Body of pancreas (tissue), 4 donors: ENCODE results near the gene GMPR2. TPM values are rescaled to one million over a fixed set of nuclear protein-coding genes. Genes with fewer than 3 reads are reported as not detected.

Source experiments
- ATAC-seq: fragments of 150-250 bp; one replicate; pipeline ENCODE4 v1.9.1; 2016
- DNase-seq, 4 donors: peaks; one replicate each; pipeline ENCODE4 v3.0.0-alpha.2; 2019
- H3K27ac ChIP-seq, 4 donors: fragments of 200-600 bp; sonication (generic); 1 replicate in 3 of 4; 2 replicates in 1 of 4; pipeline versions ENCODE4 v1.5.1 to v1.6.1; 2016 to 2019; ENCODE audit warnings: mild to moderate bottlenecking in 1 of 4, mixed read lengths in 1 of 4, moderate library complexity in 1 of 4
- H3K27me3 ChIP-seq, 2 donors: fragments of 200-600 bp; sonication (generic); one replicate each; pipeline ENCODE4 v1.6.0; 2016; ENCODE audit warnings: mild to moderate bottlenecking in 1 of 2
- H3K36me3 ChIP-seq, 2 donors: fragments of 200-600 bp; sonication (generic); replicated peaks in 1 of 2; 2 replicates each; pipeline ENCODE4 v1.5.1; 2016; ENCODE audit warnings: low read depth in 2 of 2; ENCODE audit not compliant: insufficient read depth in 1 of 2
- H3K4me1 ChIP-seq: fragments of 200-600 bp; sonication (generic); one replicate; pipeline ENCODE4 v1.6.0; 2016
- H3K4me3 ChIP-seq, 2 donors: fragments of 200-600 bp; sonication (generic); 1 replicate in 1 of 2; 2 replicates in 1 of 2; pipeline ENCODE4 v1.5.1; 2016 to 2019
- H3K9me3 ChIP-seq, 3 donors: fragments of 200-600 bp; sonication (generic); 1 replicate in 2 of 3; 2 replicates in 1 of 3; pipeline ENCODE4 v1.5.1; 2016
- CTCF ChIP-seq, 7 experiments: fragments of 450-650 bp in 4 of 7; fragments of 200-600 bp in 3 of 7; sonication (generic) in 3 of 7; IDR thresholded peaks; one replicate each; pipeline ENCODE4 v1.5.1; 2016 to 2019; ENCODE audit warnings: antibody characterized with exemption in 7 of 7
- POLR2A ChIP-seq, 3 donors: fragments of 450-650 bp; IDR thresholded peaks; one replicate each; pipeline ENCODE4 v1.6.1; 2016; ENCODE audit warnings: antibody characterized with exemption in 3 of 3, mild to moderate bottlenecking in 2 of 3
- WGBS, 2 donors: methylation state at CpG; one replicate each; pipeline ENCODE4 v1.1.5; 2017; 5-methylcytosine and 5-hydroxymethylcytosine counted together
- intact Hi-C: fragments of 100-400 bp; cut with DNase I; formaldehyde crosslinking; loops from one replicate; pipeline ENCODE4 v1.15.1; 2023
- total RNA-seq, 2 donors: library from RNA; depleted of rRNA; stranded (reverse); fragments of >200 nt; gene quantifications; one replicate each; pipeline ENCODE4 v1.1.0, GENCODE V29; 2016

The GMPR2 gene
- total RNA-seq, 2 donors from 2014 or later: 30.9 to 41.9 TPM

- ATAC-seq: no peak
- DNase-seq: no peak
- Histone ChIP-seq H3K27ac (peak overlapping the region in 3 of 4 donors; percentile 15 to 87 (median 79)), H3K4me3 (no peak overlapping the region), H3K9me3 (no peaks in the 10 kb centered on the region), H3K4me1 (peaks cover 41% of the 10 kb centered on the region), H3K27me3 (no peaks in the 10 kb centered on the region), H3K36me3 (peaks cover 0 to 10% of the 10 kb centered on the region in 2 donors)
- no peak for TF ChIP-seq POLR2A (IDR thresholded peaks at IDR 0.05)
- TF ChIP-seq CTCF (IDR thresholded peaks at IDR 0.05): no peak
- 0% methylated on average over 3 of the region's 3 CpGs for WGBS, 2 donors
- intact Hi-C loops: no loop called here
Measured at GRCh38 chr14:24189059-24189375, 43.7 kb upstream of the GMPR2 start.

DNA sequence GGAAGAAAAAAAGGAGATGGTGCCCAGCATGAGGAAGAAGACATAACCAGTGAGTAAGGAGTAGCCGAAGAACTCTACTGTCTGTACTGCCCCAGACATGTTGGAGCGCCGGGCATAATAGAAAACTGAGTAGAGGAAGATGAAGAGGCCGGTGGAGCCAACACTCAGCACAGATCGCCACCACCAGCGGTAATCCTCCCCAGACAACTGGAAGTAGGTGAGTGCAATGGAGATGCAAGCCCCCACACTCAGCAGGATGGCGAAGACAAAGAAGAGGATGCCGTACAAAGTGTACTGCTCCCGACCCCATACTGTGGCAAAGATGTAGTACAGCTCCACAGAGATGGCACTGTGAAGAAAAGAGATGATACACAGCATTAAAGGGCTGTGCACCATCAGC, 43.3 kb upstream of the GMPR2 start:
- TF ChIP-seq CTCF (IDR thresholded peaks at IDR 0.05) (no peak), POLR2A (IDR thresholded peaks at IDR 0.05) (no peak)
- H3K9me3 ChIP-seq: no peaks in the 10 kb centered on the region
- peaks cover 45% of the 10 kb centered on the region for H3K4me1 ChIP-seq
- DNase-seq: no peak
- H3K36me3 ChIP-seq: peaks cover 0 to 6% of the 10 kb centered on the region in 2 donors
- no peak for ATAC-seq
- 84 to 90% methylated on average over 9 of the region's 9 CpGs for WGBS, 2 donors
- H3K27me3 ChIP-seq: no peaks in the 10 kb centered on the region
- intact Hi-C loops: no loop called here
- H3K4me3 ChIP-seq: no peak overlapping the region
- peak overlapping the region in 2 of 4 donors; percentile 15 to 87 for H3K27ac ChIP-seq

DNA sequence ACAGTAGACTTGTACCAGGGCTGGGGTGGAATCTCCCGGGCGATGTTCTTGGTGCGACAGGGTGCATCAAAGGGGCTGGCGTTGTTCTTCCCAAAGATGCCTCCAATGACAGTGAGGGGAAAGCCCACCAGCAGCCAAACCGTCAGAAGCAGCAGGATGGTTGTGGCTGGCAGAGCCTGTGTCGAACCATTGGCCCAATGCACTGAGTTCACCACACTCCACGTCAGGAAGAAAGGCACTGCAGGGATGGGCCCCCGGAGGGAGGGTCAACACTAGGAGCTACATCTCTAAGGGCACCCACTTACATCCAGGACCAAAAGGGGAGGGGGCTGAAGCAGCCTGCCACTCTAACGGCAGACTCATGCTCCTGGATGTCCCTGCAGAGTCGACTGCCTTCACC, 42.3 kb upstream of the GMPR2 start:
- Histone ChIP-seq H3K36me3 (peaks cover 0 to 3% of the 10 kb centered on the region in 2 donors), H3K27me3 (no peaks in the 10 kb centered on the region), H3K4me3 (no peak overlapping the region), H3K4me1 (peaks cover 50% of the 10 kb centered on the region), H3K9me3 (no peaks in the 10 kb centered on the region), H3K27ac (no peak overlapping the region)
- no peak for TF ChIP-seq POLR2A (IDR thresholded peaks at IDR 0.05)
- TF ChIP-seq CTCF (IDR thresholded peaks at IDR 0.05): no peak
- intact Hi-C loops: no loop called here
- 83 to 88% methylated on average over 7 to 10 of the region's 10 CpGs for WGBS, 2 donors
- ATAC-seq (no peak), DNase-seq (no peak)

DNA sequence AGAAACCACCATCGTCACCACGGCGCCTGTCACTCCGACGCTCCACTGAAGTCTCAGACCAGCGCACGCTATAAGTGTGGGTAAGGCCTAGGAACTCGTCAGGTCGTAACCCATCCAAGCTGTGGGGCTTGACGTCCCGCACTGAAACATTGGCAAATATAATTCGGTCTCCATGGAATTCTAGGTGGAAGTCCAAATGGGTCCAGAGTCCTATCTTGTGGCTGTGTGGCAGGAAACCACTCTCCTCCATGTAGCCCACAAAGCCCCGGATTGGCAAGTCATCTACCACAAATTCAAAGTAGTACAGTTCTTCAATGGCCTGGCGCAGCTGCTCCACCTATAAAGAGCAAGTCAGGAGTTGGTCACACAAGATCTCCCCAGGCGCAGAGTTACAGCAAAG, 39.8 kb upstream of the GMPR2 start:
- Histone ChIP-seq H3K4me3 (no peak overlapping the region), H3K4me1 (peaks cover 54% of the 10 kb centered on the region), H3K27ac (no peak overlapping the region), H3K9me3 (no peaks in the 10 kb centered on the region), H3K36me3 (peaks cover 0 to 3% of the 10 kb centered on the region in 2 donors), H3K27me3 (no peaks in the 10 kb centered on the region)
- intact Hi-C loops: no loop called here
- ATAC-seq (no peak), DNase-seq (no peak)
- no peak for TF ChIP-seq POLR2A (IDR thresholded peaks at IDR 0.05)
- TF ChIP-seq CTCF (IDR thresholded peaks at IDR 0.05): no peak
- 92 to 93% methylated on average over 4 to 15 of the region's 15 CpGs for WGBS, 2 donors

DNA sequence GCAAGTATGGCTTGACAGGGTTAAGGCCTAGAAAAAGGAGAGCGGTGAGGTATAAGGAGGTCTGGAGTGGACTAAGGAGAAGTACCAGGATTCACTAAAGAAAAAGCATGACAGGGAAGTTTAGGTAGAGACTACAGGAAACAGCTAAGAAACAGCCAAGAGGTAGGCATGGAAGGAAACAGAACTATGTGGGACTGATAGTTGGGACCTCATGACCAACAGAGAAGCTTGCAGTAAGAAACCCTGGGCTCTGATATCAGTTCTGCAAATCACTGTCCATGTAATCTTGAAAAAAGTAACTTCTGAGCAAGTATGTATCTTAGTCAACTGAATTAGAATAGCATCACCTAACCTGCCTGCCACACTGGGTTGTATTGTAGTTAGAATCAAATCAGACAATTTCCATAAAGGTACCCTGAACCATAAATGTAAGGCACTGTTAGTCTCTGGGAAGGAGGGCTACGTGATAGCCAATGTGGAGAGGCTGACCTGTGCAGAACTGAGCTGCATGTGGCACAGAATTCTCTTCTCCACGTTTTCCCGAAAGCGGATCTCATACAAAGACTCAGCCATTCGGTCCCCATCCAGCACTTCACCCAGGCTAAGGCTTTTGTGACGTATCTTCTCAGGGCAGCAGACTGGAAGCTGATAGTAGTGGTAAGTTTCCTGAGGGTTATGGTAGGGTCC, 38.4 kb upstream of the GMPR2 start:
- Histone ChIP-seq H3K27me3 (no peaks in the 10 kb centered on the region), H3K36me3 (peaks cover 0 to 3% of the 10 kb centered on the region in 2 donors), H3K9me3 (no peaks in the 10 kb centered on the region), H3K27ac (peak overlapping the region; percentile 92 to 98 (median 96)), H3K4me1 (peaks cover 56% of the 10 kb centered on the region), H3K4me3 (peak overlapping the region in 1 of 2 donors; percentile 87)
- no peak for DNase-seq
- 47 to 57% methylated on average over 7 of the region's 7 CpGs for WGBS, 2 donors
- no peak for TF ChIP-seq CTCF (IDR thresholded peaks at IDR 0.05)
- TF ChIP-seq POLR2A (IDR thresholded peaks at IDR 0.05): no peak
- no peak for ATAC-seq
- intact Hi-C loops: no loop called here
